ENCODE measurements around the gene PPP1R26. TPM values are rescaled to one million over a fixed set of nuclear protein-coding genes. Genes with fewer than 3 reads are reported as not detected.

The PPP1R26 gene
- total and polyA plus RNA-seq, 2 of the 4 experiments (the other 2 are of a cell fraction), result 3.8 to 5.6 TPM

DNA sequence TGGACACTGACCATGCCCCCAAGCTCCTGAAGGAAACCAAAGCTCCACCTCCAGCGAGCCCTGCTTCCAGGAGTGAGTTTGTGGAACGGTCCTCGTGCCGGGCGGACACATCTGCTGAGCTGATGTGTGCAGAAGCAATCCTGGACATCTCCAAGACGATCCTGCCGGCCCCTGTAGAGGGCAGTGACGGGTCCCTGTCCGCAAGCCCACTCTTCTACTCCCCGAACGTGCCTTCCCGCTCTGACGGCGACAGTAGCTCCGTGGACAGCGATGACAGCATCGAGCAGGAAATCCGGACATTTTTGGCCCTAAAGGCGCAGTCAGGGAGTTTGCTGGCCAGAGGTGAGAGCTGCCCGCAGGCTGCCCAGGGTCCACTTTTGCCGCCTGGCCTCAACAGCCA is 6.2 kb downstream of the PPP1R26 start:
- H3K27ac ChIP-seq (ENCODE audit: insufficient read depth, low read length), result no peak overlapping the region
- dilution Hi-C loops (cut with HindIII; ENCODE audit: low sequenced_read_pairs, unreplicated experiment) (no loop called here), in situ Hi-C loops (cut with MboI; ENCODE audit: low sequenced_read_pairs) (no loop called here), intact Hi-C loops (cut with micrococcal nuclease) (no loop called here)
- no TSS peak for BruUV-seq (replicated peaks)
- H2AFZ ChIP-seq (replicated peaks; ENCODE audit: low read length, poor library complexity), result no peak overlapping the region
- H3K9me3 ChIP-seq (ENCODE audit: control insufficient read depth, insufficient read depth, low read length), result no peaks in the 10 kb centered on the region
- no peak overlapping the region for H3K4me2 ChIP-seq (ENCODE audit: low read depth, low read length)
- no peaks in the 10 kb centered on the region; the same call in 1 of the 2 replicates for H3K9me1 ChIP-seq (ENCODE audit: insufficient read depth, low read length)
- no peak overlapping the region for H3K56ac ChIP-seq (ENCODE audit: extremely low read depth, insufficient read depth, low read length)
- H4K91ac ChIP-seq (ENCODE audit: insufficient read depth, low read depth, low read length), result no peak overlapping the region
- H2BK20ac ChIP-seq (ENCODE audit: low read depth, low read length), result no peak overlapping the region
- ATAC-seq (ENCODE audit: low read depth) (no peak), DNase-seq (no peak)
- no peak overlapping the region for H3K18ac ChIP-seq (ENCODE audit: low read depth, low read length)
- ChIA-PET POLR2A (ENCODE audit: unreplicated experiment) (interaction anchor here (0.6 kb wide), 1 partner anchor 473 kb away, joined by 10 read pairs; no protein-coding TSS in a partner anchor), CTCF (no interaction called here)
- peaks cover 10 to 11% of the 10 kb centered on the region in 2 experiments; a peak in 2 of 4 replicates for H3K79me1 ChIP-seq (ENCODE audit: low read depth in 1 of 2, low read length in 2 of 2)
- H3K4me1 ChIP-seq (ENCODE audit: control insufficient read depth, insufficient read depth, low read length), result peaks cover 2% of the 10 kb centered on the region; the same call in 1 of the 2 replicates
- H4K5ac ChIP-seq (ENCODE audit: low read depth, low read length), result no peak overlapping the region
- H3K23ac ChIP-seq (ENCODE audit: low read depth, low read length), result no peak overlapping the region
- H2AK5ac ChIP-seq (ENCODE audit: low read depth, low read length), result no peak overlapping the region
- 91% methylated on average over 17 of the region's 21 CpGs; no CpG with 5 or more reads in 1 of the 2 experiments for WGBS, 2 experiments (ENCODE audit: extremely low coverage in 2 of 2, insufficient read length in 1 of 2)
- no peak overlapping the region for H3K9ac ChIP-seq (ENCODE audit: low read depth, low read length)
- H3K14ac ChIP-seq (replicated peaks; ENCODE audit: low read depth, low read length), result no peak overlapping the region
- no peak overlapping the region for H2BK15ac ChIP-seq (ENCODE audit: low read depth, low read length)
- H3K4me3 ChIP-seq (ENCODE audit: insufficient read depth, low read depth, low read length), result no peak overlapping the region
- H3K36me3 ChIP-seq (ENCODE audit: control insufficient read depth, insufficient read depth, low read length), result peaks cover 36% of the 10 kb centered on the region
- H2BK5ac ChIP-seq (ENCODE audit: low read depth, low read length, poor library complexity, severe bottlenecking), result no peak overlapping the region
- no peaks in the 10 kb centered on the region; the same call in 1 of the 2 replicates for H4K20me1 ChIP-seq (ENCODE audit: insufficient read depth, low read length)
- H3K4ac ChIP-seq (ENCODE audit: low read depth, low read length), result no peak overlapping the region
- no peak overlapping the region for H2AK9ac ChIP-seq (replicated peaks; ENCODE audit: low read depth, low read length, poor library complexity)
- TF ChIP-seq USF2 (IDR thresholded peaks at IDR 0.05; ENCODE audit: low read depth, low read length) (no peak), NFE2L2 (IDR thresholded peaks at IDR 0.05; ENCODE audit: low read depth, low read length) (no peak), RCOR1 (IDR thresholded peaks at IDR 0.05; ENCODE audit: insufficient replicate concordance, low read length) (no peak), BHLHE40 (IDR thresholded peaks at IDR 0.05; ENCODE audit: low read depth, low read length) (no peak), POLR2A (IDR thresholded peaks at IDR 0.05; ENCODE audit: low read depth, low read length) (no peak), RAD21 (IDR thresholded peaks at IDR 0.05; ENCODE audit: low read length) (no peak), MAFK (IDR thresholded peaks at IDR 0.05; ENCODE audit: low read depth, low read length) (no peak), SMC3 (IDR thresholded peaks at IDR 0.05; ENCODE audit: low read depth, low read length) (no peak), MXI1 (IDR thresholded peaks at IDR 0.05; ENCODE audit: borderline replicate concordance, low read depth, low read length) (no peak), FOS (IDR thresholded peaks at IDR 0.05; ENCODE audit: low read depth, low read length) (no peak), CEBPB (IDR thresholded peaks at IDR 0.05; ENCODE audit: low read depth, low read length) (no peak)
- H2BK120ac ChIP-seq (ENCODE audit: low read depth, low read length), result no peak overlapping the region
- no peak overlapping the region for H4K8ac ChIP-seq (ENCODE audit: low read depth in 2 of 2, low read length in 2 of 2)
- H3K27me3 ChIP-seq (ENCODE audit: control insufficient read depth, insufficient read depth, low read length), result no peaks in the 10 kb centered on the region
